NCI-H128 (cell line): ENCODE measurements around the gene FANCC.

ENCODE experiments used
- DNase-seq: peaks from one replicate; lab custom pipeline; 2025; ENCODE audit not compliant: unreplicated experiment; lab: John Stamatoyannopoulos, UW

FANCC gene

DNA sequence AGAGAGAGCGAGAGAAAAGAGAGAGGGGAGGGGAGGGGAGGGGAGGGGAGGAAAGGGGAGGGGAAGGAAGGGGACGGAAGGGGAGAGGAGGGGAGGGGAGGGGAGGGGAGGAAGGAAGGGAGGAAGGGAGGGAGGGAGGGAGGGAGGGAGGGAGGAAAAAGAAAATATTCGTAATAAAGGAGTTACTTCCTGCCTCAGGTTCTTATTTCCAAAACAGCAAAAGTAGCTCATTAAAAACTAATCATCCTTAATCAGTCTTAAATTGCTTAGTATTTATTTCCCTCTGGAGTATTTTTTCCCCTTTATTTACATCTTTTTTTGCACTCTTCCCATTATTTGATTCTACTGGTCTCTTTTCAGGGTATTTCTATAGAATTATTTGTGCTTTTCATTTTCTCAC, 162.3 kb downstream of the FANCC start:
- DNase-seq = no peak

DNA sequence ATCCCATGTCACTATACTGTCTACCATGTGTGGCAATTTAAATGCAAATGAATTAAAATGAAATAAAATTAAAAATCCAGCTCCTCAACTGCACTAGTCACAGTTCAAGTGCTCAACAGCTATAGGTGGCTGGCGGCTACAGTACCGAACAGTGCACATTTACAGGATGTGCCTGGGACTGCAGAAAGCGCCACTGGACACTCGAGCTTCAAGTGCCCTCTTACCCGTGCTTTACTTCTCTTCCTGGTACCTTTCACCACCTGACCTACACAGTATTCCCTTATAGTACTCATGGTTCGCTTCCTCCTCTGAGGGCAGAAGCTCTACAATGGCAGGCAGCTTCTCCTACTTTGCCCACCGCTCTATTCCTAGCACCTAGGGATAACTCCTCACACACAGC, 166.6 kb downstream of the FANCC start:
- DNase-seq = no peak

DNA sequence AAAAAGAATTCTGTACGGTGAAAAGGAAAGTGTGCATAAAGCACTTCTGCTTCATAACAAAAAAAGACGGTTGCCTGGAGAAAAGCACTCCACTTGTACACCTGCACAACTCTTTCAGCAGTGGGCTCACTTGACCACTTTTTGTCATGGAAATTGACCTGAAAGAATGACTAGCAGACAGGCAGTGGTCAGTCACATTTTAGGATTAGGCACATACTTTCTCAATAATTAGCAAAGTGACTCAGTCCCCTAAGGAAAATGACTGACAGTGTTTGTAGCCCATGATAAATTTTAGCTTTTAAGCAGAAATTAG, 169.3 kb downstream of the FANCC start:
- no peak for DNase-seq

DNA sequence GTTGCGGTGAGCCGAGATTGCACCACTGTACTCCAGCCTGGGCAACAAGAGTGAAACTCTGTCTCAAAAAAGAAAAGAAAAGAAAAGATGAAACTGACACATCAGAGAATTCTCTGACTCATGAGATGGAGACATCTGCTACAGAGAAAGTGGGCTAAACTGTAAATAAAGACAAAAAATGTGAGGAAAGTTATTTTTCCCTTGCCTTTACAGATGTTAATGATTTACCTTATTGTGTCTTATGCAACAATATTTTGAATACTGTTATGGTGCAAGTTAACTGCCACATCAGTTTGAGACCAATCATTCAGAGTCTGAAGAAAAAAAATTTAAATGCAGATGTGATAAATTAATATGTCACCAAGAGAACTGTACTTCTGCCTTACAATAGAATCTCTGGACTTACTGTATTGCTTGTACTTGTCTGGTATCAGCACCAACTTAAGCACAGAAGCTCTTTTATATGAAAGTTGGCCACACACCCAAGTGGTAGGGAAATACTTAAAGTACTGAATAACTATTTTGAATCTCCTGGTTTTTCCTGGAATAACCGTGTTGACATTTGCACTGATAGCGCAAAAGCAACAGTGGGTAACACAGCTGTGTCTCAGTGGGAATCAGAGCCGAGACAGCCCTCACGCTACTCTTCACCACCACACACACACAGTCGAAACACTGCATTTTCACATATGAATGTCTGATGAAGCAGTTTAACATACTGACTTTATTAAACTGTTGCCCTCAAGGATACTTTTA, 169.9 kb downstream of the FANCC start:
- DNase-seq = no peak

DNA sequence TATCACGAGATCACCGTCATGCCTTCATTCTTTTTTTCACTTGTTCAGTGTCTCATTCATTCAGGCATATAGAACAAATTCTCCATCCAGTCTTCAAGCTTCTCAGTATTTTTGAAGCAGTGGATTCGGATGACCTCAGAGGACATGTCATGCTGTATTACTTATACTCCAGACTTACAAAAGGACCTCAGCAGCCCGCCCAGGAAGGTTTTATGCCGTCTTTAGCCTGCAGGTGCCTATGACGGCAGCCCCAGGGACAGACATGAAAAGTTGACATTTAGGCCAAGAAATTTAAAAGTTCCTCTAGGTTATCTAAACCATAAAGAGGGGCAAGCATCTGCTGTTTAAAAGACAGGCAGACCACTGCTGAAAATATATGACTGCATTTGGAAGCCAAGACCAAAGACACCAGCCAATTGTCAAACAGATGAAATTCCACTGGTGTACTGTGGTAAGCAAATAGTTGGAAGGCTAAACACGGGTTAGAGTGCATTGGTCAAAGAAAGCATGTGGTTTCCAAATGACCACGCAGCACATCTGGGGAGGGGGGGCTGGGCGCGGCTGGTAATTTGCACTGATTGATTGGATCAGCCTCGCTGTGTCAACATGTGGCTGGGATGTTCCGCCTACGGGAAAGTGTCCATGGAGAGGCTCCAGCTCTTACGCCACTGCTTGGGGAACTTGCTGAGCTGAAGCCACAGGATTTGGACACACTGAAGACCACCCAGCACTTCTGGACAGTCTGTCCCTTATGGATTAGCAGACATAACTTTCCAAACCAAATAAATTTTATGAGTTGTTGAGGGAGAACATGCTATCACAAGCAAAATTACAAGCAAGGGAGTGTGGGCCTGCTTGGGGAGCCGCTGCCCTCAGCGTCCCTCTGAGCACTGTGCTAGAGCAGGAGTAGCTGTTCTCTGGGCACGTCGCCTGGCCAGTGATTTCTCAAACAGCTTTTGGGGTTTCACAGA, 173.6 kb downstream of the FANCC start:
- no peak for DNase-seq

DNA sequence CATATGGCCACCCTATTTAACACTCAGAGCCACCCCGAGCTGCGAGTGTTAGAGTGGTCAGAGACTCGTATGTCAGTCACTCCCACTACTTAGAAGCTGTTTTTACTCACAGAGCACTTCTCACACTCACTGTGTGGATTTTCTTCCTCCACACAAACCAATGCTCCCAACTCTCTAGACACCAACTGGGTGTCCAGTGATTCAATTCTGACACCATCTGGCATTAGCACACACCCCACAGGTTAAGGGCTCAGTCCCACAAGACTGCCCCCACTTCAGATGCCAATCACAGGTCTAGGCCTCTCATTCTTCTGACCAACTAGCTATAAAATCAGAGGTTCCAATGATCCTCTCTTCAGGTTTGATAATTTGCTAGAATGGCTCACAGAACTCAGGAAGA, 174.8 kb downstream of the FANCC start:
- no peak for DNase-seq

DNA sequence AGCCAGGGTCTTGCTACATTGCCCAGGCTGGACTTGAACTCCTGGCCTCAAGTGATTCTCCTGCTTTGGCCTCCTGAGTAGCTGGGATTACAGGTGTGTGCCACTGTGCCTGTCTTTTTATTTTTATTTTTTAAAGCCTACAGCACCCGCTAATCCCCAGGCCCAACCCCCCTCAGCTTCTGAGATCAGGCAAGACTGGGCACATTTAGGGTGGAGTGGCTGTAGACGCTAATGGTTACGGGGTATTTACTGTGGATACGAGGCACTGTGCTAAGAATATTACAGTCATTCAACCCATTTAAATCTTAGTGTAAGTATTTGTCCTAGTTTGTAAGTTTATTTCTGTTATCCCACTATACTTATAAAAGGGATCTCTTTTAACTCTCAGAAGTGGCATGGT, 175.2 kb downstream of the FANCC start:
- DNase-seq = no peak

DNA sequence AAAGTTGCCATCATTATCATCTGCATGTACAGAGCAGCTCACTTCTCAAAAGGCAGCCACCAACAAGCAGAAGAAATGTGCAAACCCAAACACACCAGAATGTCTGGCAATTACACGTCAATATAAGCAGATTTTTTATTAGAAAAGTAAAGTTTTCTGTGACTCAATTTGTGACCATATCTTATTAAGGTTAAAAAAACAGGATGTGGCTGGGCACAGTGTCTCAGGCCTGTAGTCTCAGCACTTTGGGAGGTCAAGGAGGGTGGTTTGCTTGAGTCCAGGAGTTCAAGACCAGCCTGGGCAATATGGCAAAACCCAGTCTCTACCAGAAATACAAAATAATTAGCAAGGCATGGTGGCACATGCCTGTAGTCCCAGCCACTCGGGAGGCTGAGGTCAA, 176.7 kb downstream of the FANCC start:
- no peak for DNase-seq

DNA sequence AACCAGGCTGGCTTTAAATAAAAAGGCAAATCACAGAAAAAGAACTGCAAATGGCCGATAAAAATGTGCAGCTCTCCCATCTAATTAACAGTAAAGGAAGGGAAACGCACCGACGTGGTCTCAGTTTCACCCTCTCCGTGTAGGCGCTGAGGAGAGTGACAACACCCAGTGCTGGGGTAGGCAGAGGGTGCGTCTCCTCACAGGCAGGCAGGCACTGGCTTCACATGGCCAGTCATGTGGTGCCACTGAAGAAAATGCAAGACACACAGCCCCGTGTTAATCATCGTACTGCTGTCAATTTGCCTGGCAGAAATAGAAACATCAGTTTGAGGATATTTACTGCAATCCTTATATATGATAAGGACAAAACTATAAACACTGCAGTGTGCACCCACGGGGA, 178.4 kb downstream of the FANCC start:
- no peak for DNase-seq

DNA sequence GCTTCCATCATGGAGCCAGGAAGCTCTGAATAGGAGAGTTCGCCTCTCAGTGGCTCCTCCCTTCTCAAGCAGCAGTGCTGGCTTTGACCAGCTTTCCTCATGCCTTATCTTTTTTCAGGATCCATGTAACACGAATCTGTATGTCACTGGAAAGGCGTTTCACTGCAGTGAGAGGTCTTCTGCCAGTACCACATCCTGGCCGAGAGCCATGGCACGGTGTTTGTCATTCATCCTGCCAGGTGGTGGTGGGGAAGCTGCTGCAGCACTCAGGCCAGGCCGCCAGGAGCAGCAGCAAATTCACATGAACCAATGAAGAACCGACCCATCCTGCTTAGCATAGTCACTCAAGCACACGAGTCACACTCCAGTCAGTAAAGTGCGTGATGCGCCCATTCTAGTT, 179.0 kb downstream of the FANCC start:
- peak; percentile 24 for DNase-seq

DNA sequence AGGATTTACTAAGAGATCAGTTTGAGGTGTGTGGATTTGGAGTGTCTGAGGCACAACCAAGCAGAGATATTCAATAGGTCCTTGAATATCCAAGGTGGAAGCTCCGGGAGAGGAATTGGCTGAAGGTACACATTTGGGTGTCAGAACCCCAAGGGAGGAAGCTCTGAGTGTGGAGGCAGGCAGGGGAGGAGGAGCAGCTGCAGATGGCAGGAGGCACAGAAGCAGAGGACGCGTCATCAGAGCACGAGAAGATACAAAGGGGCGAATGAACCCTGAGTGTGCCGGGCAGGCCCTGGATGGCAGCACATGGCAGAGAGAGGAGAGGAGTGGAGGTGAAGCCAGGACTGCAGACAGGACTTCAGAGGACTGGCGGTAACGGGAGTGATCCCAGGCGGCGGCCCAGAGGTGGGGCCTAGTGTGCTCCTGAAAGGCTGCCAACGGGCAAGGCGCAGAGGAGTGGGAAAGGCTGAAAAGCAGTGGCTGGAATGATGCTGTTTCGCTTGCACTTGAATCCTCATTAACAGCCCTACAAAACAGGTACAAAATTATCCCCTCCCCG, 179.8 kb downstream of the FANCC start:
- no peak for DNase-seq

DNA sequence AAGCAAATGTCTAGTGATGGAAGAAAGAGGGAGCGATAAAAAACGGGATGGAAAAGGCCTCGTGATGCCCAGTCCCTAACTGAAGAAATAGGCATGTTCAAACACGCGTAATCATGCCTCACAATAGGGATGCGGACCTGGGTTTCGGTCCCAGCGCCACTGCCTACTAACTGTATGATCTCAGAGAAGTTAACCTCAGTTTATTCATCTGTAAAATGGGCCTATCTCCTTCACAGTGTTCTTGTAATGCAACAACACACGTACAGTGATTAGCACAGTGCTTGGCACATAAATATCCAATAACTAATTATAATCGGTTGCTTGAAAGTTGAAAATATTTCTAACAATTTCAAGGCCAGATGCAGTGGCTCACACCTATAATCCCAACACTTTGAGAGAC, 181.8 kb downstream of the FANCC start:
- no peak for DNase-seq

DNA sequence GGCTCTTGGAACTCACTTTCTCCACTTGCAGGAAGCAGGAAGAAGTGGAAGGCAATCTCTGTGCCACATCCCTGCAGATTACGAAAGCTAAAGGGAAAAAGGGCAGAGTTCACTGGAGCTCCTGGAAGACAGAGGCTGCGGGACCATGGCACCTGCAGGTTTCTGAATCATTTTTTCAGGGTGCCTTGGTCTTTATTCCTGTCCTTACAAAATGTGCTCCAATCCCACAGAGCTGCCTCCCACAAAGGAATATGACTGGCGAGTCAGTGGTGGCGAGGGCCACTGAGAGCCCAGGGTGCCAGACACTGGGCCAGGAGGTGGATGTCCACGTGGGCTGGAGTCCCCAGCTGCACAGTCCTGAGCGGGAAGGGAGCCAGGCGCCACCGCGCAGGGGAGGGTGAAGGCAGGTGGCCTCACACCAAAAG, 183.0 kb downstream of the FANCC start:
- no peak for DNase-seq

DNA sequence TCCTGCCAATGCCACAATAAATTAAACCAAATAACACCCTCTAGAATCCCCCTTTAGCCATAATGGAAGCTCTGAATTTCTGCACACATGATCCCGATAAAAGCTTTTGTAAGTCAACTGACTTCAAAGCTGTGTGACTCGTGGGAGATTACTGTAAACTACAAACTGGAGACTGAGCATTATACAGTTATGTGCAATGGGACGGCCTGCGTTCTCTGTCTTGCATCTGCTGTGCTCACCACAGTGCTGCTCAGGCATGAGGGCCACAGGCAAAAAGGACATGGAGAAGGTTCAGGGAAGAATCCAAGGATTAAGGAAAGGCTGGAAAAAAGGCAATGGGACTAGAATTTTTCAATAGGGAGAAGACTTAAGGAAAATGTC, 184.2 kb downstream of the FANCC start:
- no peak for DNase-seq

DNA sequence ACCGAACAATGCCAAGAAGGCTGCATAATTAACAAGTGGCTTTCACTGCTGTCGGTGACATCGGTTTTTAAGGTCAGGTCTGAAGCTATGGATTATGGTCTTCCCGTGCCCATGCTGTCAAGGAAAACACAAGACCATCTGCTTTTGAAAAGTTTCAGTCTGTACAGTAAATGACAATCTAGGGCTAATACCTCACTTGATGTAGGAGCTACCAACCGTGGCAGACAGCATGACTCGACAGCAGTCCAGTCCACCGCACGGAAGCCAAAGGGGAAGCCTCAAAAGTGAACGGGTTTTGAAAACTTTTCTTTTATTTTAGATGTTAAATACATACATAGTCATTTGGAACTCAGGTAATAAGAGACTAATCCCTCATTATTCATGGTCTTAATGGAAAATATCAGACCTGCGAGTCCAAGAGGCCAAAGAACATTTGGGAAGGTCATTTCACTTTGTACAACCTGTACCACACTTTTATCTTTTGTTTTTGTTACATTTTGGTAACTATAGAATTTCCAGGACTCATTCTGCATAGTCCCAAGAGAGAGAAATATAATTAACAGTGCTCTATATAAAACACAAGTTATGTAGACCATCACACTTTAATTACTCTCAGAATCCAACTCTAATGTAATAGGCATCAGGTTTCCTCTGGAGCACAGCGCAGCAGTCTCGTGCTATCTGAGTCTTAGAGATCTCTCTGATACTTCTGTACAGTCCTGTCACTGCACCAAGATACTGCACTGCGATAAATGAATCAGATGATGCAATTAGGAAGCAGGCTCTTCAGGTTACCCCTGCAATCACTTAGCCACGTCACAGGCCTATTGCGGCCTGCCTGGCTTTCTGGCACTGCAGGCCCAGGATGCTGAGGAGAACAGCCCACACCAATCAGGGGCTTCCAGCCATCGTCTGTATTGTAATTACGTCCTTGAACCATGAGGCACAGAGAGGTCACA, 184.9 kb downstream of the FANCC start:
- DNase-seq = peak; percentile 36

DNA sequence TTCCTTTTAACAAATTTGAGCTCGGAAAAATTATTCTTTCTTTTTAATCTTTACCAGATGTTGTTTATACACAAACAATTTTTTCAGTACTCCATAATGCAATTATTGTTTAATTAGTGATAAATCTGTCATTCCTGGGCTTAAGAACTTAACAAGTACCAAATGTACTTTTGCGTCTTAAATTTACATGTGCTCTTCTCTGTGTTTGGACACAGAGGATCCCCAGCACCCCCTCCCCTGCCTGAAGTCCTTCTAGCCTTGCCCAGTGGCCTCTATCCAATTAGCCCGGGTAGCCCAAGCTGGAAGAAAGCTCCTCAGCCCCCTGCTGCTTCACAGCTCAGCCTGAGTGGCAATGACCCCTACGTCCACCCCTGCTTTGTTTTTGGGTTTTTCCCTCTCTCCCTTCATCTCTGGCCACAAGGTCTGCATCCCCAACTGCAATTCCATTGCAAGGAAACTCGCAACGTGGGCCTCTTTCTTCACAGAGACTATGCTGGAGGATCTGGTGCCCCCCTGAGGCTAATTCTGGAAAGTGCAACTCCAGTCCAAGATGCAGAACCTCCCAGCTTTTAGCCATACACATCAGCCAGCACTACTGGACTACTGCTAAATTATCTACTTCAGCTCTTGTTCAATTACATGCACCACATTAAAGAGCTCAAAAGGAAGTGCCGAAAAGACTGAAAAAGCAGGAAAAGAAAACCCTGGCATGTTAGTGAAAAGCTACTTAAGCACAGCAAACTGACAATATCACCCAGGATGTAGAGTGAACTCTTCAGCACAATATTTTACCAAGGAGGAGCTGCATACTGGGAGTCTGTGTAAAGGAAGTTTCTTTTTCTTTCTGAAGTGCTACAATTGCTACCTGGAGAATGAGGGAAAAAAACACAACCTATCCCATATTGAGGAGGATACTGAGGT, 186.2 kb downstream of the FANCC start:
- peak; percentile 49 for DNase-seq

DNA sequence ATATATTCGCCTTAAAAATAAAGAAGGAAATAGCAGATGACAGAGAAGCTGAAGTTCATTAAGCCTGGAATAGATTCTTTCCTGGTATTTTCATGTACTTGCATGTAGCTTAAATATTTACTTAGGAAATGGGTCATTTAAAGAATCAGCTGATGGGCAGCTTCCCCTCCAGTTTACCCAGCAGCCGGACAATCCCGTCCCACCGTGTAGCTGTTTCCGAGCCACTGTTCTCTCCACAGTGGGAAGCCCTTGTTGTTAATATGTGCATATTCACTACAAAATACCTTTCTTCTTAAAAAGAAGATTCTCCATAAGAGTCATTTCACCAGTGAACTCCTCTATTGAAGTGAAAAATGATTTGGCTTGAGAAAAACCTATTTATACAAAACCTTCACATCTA, 187.0 kb downstream of the FANCC start:
- DNase-seq = no peak

DNA sequence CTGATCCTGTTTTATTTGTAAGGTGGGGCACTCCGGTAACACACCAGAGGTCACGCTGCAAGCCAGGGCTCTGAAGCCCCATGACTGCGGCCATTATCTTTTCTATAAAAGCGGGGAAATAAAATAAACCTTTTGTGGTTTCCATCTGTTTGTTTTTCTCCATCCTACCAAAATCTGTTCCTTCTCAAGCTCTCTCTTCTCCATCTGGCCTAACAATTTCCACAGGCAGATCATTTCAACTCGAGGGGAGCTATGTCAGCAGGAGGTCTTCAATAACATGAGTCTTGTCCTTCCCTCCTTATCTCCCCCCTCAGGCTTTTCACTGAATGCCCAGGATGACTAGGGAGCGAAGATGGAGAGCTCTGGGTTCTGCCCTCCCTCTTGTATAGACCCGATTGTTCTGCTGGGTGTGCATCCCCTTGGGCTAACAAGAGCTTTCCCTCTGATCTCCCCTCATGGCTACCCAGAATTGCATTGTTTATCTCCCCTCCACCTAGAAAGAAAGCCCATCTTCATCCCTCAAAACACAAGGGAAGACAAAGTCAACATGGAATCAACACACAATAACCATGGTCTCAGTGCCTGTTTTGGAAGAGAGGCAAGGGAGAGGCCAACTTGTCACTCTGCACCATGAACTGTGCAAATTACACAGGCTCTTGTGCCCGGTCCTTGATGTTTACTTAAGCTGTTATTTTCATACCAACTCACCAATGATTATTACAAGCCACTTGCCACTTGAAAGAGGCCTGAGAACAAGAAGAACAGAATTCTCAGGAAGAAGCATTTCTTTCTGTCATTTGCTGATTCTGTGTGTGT, 187.8 kb downstream of the FANCC start:
- DNase-seq = no peak

DNA sequence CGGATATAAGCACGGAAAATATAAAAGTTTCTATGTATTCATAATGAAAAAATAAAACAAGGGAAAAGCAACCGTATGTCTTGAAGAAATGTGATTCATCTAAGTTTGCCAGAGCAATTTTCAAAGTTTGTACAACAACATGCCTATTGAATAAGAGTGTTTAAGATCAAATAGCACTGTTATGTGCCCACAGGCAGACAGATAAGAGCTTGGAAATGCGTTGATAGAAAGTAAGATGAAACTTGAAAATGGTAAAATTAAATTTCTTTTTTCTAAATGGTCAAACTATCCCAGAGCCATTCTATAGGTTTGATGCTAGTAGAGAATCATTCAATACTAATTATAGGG, 189.4 kb downstream of the FANCC start:
- no peak for DNase-seq
